Liver (tissue), 3 donors: ENCODE measurements around the gene ZYX.

Experiments
- SP1 ChIP-seq: IDR thresholded peaks from 2 replicates; pipeline ENCODE4 v1.6.1; 2018; ENCODE audit warnings: antibody characterized with exemption, mild to moderate bottlenecking
- TAF1 ChIP-seq: conservative IDR thresholded peaks from 2 replicates; pipeline ENCODE4 v1.6.1; 2016; ENCODE audit warnings: antibody characterized with exemption, mild to moderate bottlenecking
- TF ChIP-seq, protein P1 (sequence below): fragments of 150-350 bp; IDR thresholded peaks from 2 replicates; pipeline ENCODE4 v1.5.1; 2017; ENCODE audit warnings: improper control_type of control experiment, low read depth, low read length; ENCODE audit not compliant: missing input control
- TF ChIP-seq, protein P2 (sequence below): IDR thresholded peaks from 2 replicates; pipeline ENCODE4 v1.6.1; 2016; ENCODE audit warnings: antibody characterized with exemption
- donor health status: healthy.
- donor health status: healthy.

DNA sequence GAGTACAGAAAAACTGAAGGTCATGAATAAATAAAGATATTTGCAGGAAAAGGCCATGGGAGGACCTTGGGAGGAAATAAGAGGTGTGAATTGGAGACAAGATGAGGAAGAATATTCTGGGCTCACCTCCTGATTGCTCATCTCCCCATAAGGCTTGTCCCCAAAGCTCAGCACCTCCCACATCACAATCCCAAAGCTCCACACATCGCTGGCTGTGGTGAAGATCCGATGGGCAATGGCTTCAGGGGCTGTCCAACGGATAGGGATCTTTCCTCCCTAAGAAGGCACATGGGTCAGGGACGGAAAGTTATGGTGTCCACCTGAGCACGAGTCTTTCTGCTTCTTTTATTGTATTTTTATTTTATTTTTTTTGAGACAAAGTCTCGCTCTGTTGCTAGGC is 12.9 kb downstream of the ZYX start:
- TF ChIP-seq, protein P1, sequence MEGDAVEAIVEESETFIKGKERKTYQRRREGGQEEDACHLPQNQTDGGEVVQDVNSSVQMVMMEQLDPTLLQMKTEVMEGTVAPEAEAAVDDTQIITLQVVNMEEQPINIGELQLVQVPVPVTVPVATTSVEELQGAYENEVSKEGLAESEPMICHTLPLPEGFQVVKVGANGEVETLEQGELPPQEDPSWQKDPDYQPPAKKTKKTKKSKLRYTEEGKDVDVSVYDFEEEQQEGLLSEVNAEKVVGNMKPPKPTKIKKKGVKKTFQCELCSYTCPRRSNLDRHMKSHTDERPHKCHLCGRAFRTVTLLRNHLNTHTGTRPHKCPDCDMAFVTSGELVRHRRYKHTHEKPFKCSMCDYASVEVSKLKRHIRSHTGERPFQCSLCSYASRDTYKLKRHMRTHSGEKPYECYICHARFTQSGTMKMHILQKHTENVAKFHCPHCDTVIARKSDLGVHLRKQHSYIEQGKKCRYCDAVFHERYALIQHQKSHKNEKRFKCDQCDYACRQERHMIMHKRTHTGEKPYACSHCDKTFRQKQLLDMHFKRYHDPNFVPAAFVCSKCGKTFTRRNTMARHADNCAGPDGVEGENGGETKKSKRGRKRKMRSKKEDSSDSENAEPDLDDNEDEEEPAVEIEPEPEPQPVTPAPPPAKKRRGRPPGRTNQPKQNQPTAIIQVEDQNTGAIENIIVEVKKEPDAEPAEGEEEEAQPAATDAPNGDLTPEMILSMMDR, result no peak
- TF ChIP-seq SP1 (no peak), TAF1 (no peak)
- TF ChIP-seq, protein P2, sequence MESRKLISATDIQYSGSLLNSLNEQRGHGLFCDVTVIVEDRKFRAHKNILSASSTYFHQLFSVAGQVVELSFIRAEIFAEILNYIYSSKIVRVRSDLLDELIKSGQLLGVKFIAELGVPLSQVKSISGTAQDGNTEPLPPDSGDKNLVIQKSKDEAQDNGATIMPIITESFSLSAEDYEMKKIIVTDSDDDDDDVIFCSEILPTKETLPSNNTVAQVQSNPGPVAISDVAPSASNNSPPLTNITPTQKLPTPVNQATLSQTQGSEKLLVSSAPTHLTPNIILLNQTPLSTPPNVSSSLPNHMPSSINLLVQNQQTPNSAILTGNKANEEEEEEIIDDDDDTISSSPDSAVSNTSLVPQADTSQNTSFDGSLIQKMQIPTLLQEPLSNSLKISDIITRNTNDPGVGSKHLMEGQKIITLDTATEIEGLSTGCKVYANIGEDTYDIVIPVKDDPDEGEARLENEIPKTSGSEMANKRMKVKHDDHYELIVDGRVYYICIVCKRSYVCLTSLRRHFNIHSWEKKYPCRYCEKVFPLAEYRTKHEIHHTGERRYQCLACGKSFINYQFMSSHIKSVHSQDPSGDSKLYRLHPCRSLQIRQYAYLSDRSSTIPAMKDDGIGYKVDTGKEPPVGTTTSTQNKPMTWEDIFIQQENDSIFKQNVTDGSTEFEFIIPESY, result no peak
